ENCODE data around the gene FOXN3.

GRCh38 chr14:89186856-89187376 lies 230.1 kb downstream of the FOXN3 start:
- TF ChIP-seq, protein P1, sequence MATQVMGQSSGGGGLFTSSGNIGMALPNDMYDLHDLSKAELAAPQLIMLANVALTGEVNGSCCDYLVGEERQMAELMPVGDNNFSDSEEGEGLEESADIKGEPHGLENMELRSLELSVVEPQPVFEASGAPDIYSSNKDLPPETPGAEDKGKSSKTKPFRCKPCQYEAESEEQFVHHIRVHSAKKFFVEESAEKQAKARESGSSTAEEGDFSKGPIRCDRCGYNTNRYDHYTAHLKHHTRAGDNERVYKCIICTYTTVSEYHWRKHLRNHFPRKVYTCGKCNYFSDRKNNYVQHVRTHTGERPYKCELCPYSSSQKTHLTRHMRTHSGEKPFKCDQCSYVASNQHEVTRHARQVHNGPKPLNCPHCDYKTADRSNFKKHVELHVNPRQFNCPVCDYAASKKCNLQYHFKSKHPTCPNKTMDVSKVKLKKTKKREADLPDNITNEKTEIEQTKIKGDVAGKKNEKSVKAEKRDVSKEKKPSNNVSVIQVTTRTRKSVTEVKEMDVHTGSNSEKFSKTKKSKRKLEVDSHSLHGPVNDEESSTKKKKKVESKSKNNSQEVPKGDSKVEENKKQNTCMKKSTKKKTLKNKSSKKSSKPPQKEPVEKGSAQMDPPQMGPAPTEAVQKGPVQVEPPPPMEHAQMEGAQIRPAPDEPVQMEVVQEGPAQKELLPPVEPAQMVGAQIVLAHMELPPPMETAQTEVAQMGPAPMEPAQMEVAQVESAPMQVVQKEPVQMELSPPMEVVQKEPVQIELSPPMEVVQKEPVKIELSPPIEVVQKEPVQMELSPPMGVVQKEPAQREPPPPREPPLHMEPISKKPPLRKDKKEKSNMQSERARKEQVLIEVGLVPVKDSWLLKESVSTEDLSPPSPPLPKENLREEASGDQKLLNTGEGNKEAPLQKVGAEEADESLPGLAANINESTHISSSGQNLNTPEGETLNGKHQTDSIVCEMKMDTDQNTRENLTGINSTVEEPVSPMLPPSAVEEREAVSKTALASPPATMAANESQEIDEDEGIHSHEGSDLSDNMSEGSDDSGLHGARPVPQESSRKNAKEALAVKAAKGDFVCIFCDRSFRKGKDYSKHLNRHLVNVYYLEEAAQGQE (IDR thresholded peaks at IDR 0.05; ENCODE audit: insufficient read depth in 1 of 2, low read depth in 2 of 2, low read length in 1 of 2), result no peak
- TF ChIP-seq POLR2AphosphoS5 (IDR thresholded peaks at IDR 0.05; ENCODE audit: low read depth, low read length), result no peak
